ENCODE results near the gene DNAJC2.
"Not testable (repeated sequence)": the region's sequence is repeated elsewhere in the genome, so short reads cannot be mapped to it uniquely, and the experiment has no call there.

Gene DNAJC2

DNA sequence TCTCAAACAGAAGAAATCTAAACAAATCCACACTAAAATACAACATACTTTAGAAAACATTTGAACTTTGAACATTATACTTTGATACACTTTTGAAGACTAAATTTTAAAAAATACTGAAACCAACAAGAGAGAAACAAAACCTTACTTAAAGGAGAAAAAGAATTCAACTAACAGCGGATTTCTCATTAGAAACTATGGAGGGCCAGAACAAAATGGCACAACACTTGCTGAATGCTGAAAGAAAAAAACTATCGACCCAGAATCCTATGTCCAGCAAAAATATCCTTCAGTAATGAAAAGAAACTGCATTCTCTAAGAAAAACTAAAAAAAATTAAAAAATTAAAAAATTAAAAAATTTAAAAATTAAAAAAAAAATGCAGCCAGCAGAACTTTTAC is 80.5 kb downstream of the DNAJC2 start:
- not testable (repeated sequence) for DNase-seq

All from fibroblast of skin of back (primary cell).